G401.6 (cell line): ENCODE results near the gene SFMBT1.

ENCODE experiments used
- FAIRE-seq: peaks from 2 replicates; lab custom pipeline; 2012; peaks lifted over from hg19 to GRCh38; lab: Jason Lieb, UNC

The SFMBT1 gene

DNA sequence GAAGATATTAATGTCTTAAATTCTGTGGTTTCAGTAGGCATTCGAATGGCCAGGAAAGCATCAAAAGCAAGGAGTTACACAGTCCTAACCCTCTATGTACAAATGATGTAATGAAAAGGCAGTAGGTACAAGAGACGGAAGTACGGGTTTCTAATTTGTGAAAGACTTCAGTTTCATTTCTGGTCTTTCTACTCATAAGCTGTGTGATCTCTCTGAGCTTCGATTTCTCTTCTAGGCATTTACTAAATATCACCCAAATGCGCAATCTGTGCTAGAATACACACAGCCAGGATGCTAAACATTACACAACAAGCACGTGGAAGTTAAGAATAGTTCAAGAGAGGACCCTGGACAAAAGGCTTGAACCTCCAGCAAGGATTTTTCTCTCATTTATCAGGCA lies 130.6 kb downstream of the SFMBT1 start:
- FAIRE-seq = no peak

DNA sequence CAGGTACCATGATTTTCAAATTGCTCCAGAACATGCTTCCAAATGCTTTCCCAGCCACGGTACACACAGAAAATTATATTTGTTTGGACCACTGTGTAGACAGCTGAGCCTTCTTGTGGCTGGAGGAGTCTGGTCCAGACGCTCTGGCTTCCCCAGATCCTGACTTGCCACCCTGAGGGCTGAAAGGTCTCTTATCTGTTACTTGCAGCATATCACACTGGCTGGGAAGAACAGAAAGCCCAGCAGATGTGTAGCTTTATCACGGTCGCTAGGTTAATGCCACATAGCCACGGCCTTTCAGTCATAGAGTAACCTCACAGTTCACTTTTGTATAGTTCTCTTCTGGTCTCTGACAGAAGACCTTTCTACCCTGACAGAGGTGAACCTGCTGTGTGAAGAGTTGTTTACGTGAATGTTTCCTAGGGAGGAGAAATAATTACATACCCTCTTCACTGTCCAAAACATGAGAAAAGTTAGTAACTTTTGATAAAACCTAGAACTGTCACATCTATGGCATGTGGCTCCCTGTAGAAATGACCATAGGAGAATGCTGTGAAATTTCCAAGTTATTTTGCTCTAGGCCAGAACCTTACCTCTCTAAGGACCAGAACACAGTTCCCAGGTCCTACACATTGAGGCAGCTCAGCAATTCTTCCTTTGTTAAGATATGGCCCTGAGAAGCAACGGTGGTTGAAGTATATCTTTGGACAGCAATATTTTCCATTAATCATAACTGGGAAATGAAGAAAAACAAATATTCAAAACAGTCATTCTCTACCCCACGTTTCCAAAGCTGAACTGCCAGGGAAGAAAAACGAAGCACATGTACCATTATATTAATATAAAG lies 132.8 kb downstream of the SFMBT1 start:
- FAIRE-seq = no peak

DNA sequence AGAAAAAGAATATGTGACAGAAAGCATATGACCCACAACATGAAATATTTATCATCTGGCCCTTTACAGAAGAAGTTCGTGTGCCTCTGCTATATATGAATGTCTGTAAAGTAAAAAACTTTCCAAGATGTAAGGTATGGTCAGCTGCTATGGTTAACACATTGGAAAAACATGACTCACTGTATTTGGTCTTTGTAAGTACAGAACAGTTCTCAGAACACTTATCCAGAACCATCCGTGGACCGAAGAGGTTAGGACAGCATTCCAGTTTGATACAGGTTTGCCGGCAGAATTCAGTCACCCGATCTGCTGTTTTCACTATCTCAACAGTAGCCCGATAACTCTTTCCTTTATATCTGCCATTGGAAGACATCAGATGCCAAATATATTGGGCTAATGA lies 135.1 kb downstream of the SFMBT1 start:
- FAIRE-seq = no peak

DNA sequence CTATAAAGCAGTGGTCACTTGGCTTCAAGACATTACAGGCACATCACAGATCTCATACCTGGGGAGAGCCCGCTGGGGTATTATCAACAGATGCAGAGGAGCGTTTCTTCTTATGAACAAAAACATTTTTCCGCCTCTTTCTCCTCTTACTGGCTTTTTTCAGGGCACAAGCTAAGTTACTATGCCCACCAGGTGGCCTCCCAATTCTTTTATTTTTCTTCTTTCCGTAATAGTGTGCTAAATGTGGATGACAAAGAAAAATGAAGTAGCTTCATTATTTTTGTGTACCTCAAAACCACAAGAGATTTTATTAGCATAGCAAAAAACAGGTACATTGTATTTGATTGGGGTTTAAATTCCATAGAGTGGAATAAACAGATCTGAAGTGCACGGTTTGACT lies 138.4 kb downstream of the SFMBT1 start:
- FAIRE-seq = no peak

DNA sequence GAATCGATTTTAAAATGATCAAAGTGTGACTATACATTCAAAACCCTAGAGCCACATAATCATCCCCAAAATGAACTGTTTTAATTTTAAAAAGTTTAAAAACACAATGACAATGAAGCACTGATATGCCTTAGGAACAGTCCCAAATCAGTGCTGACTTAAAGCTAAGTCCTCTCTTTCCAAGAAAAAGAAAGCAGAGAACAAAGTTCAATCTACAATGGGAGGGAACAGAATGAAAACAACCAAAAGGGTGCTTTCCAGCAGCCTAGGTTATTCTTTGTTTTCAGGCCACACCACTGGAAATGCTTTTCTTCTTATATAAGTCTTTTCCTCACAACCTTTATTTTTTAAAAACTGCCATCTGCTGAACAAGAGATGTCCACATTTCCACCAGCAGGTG lies 141.3 kb downstream of the SFMBT1 start:
- no peak for FAIRE-seq

DNA sequence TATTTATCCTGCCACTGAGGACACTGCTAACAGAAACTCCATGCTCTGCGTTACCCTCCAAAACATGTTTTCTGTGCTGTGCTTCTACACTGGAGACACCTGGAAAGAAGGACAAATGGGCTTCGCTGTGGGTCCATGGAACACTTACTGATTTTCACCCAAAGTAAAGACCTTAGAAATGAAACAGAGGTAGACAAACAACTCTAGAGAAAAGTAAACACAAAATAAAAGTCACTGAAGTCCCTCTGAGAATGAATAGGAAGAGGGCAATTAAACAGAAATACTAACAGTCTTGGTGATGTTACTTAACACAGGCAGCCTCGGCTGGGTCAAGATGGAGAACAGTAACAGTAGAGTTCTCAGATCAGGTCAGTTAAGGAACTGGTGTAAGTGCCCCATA lies 141.9 kb downstream of the SFMBT1 start:
- no peak for FAIRE-seq

DNA sequence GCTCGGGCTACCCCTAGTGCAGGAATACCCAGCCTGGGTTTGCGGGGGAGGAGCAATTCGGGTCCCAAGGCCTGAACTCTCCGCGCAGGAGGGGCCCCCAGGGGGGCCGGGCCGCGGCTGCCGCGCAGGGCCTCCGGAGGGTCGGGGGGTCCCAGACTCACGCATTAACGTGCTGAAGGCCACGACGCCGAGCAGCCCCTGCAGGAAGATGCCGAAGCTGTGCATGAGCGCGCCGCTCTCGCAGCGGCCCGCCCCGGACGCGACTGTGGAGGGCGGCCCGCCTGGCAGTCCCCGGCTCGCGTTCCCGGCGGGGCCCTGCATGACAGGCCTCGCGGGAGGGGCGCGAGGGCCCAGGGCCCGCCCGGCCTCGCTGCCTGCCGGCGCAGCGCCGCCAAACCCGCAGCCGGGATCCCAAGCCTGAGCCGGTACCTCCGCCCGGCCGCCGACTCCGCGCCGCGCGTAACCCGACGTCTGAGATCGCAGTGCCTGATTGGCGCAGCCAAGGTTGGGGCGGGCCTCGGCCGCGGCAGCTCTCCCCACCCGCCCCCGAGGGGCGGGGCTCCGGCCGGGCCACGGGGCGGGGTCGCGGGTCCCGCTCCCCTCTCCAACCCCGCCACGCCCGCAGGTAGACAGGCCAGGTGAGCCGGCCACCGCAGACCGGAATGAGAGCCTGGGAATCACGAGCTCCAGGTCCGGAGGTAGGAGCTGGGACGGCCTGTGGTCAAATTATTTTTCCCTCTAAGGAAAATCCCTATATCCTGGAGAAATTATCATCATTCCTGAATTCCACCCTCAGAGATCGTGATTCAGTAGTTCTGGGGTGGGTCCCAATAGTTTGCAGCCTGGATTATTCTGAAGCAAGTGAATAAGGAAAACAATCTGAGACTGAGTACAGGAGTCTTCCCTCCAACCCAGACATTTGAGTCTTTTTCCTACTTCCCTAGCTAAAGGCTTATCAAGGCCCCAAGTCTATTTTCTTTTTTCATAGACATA lies 148.4 kb downstream of the SFMBT1 start, which contains the start of gene STIMATE:
TSS of gene STIMATE (minus strand) at position 419 of the 993 bp plus-strand sequence. CDS start at position 321, 98 bp downstream.
- FAIRE-seq = no peak

DNA sequence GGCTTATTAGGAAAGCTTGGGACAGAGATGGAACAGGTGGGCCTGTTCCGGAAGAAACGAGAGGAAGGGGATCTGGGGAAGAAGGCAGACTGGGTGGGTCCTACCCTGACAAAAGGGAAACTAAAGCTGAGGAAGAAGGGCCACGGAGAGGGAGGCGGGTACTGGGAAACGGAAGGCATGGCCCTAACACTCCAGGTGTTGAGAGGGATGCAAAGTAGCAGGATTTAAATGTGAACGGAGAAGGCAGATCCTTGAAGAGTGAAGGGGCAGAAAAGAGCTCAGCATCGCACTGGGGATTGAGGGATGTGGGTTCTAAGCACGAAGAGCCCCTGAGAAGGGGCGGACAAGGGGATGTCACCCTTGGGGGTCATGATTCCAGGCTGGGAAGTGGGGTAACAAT lies 149.3 kb downstream of the SFMBT1 start:
- no peak for FAIRE-seq

DNA sequence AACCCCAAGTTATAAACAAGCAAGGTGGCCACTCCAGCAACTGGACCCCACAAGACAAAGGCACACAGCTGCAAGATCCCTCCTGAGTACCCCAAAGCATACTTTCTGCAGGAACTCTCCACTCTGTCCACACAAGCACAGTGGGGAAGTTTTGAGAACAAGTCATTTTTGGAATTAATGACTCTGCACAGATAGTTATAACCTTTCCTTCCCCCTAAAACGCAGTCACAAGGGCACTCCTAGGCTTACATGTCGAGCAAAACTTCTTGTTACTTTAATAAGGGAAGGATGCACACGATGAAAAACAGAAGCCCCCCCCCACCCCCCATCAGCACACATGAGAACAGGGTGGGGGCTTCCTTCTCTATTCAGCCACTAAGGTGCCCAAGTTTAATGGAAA lies 149.7 kb downstream of the SFMBT1 start:
- no peak for FAIRE-seq

DNA sequence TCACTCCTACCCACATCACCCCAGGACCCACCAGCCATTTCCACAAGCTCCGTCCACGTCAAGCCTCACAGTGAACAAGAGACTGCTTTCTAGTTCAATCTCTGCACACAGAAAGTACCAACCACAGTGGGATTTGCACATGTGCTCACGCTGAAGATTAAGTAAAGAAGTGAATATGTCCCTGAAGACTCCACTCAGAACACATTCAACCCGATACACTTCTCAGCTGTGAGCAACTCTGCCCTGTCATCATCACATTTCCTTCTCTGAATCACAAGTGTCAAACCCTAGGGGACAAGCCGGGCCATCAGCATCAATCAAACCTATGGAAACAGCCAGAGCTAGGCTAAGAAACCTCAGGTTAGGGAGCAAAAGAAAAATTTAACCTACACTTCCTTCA lies 150.5 kb downstream of the SFMBT1 start:
- FAIRE-seq = no peak

DNA sequence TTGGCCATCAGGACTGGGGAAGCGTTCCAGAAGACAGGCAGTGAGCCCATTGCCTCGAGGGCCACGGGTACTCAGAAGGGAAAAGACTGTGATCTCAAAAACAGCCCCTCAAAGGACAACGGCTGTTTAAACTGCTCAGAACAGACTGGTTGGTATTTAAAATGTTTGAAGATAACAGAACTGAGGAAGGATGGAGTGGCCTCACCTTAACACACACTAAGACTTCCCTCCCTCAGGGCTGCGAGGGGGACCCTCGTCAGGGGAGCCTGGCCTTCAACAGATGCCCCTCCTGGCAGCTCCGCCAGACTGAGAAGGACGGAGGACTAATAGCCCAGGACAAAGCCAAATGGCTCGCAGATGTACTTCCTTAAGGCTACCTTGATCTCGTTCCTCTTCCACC lies 151.1 kb downstream of the SFMBT1 start:
- no peak for FAIRE-seq

DNA sequence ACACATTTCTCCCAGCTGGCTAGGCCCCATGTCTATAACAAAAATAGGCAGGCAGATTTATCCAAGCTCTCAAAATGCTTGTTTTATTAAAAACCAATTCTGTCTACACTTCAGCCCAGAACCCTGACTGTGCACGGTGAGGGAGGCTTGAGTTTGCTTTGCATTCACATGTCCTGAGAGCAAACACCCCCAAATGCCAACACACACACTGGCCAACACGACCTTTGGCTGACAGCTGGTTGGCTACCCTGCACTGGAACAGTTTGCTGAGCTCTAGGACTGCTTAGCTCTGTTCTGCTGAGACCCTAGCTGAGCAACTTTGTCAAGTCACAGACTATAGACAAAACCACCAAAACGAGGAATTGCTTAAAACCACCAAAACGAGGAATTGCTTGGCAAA lies 152.2 kb downstream of the SFMBT1 start:
- FAIRE-seq = no peak

DNA sequence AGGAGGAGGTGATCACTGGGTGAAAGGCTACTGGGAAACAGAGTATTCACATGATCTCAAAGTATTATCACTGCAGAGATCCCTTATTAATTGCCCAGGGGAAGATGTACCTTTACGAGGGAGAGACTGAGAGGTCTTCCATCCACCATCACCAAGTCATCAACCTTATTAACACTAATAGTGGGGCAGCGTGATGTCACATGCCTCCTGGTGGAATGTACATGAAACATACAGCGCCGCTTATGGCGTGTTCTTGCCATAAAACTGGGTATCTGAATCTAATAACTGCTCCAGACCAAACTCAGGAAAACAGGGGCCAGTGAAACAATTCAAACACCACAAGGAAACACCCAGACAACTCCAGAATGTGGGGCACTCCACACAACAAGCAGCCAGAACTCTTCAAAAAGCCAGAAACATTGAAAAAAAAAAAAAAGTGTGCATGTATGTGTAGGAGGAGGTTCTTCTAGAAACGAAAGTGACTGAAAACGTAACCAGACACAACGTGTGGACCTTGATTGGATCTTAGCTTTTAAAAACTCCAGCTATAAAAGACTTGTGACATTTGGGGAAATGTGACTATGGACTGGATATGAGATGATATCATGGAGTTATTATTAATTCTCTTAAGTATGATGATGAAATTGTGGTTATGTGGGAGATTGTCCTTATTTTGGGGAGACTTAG lies 153.1 kb downstream of the SFMBT1 start:
- no peak for FAIRE-seq

DNA sequence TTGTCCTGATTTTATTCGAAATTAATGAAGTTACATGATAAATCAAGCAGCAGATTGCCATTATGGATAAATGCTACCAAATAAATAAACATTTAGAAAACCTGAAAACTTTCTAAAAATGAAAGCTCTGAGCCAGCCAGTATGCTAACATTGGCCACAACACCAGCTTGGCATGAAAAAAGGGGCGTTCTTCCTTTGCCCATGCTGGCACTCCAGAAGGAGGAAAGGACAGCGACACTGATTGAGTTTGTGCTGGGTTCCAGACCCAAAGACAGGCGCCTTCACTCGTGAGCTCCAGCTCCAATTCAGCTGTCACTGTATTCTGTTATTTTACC lies 153.6 kb downstream of the SFMBT1 start:
- FAIRE-seq = no peak

DNA sequence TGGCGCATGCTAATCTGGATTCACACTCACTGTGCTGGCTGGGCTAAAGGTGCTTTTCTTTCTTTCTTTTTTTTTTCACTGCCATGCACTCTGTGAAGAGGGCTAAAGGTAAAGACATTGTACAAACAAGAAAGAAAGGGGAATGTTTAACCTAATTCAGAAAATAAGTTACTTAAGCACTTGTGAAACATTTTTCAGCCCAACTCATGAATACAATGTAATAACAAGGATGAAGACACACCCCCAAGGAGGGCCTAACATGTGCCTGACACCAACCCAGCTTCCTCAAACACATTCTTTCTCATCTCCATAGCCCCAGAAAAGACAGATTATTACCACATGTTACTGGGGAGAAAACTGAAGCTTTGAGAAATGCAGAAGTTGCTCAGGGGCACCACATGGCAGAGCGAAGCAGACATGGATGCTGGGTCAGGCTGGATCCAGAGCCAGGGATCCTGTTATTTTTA lies 154.2 kb downstream of the SFMBT1 start:
- FAIRE-seq = no peak

DNA sequence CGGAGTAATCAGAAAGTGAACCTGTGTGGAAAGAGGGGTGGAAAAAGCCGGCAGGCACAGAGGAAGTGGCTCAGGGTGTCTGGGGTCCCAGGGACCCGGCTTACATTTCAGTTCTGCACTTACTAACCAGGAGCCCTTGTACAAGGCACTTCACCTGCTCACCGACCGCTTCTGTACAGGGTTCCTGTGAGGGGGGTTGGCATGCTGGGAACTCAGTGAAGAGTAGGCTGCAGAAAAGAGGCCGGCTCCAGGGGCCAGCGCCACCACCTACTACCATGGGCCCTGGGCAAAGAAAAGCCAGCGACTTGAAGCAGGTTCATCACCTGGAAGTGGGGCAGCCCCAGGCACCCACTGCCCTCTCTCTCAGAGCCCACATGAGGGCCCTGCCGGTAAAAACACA lies 154.7 kb downstream of the SFMBT1 start:
- no peak for FAIRE-seq

DNA sequence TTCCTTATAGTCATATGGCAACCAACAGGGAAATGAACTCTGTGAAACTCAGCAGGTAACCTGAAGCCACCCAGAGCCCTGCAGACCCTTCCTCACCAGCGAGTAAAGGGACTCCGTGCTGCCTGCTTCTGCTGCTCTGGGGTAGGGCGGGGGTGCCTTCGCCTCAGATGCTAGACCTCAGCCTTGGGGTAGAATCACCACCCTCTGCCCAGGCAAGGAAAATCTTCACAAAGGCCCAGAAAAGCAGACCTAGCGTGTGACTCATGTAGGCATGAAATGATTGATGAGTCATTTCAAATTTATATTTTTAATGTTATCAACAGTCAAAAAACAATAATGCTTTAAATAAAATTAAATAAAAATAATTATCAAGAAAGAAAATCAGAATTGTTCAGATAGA lies 155.1 kb downstream of the SFMBT1 start:
- no peak for FAIRE-seq

DNA sequence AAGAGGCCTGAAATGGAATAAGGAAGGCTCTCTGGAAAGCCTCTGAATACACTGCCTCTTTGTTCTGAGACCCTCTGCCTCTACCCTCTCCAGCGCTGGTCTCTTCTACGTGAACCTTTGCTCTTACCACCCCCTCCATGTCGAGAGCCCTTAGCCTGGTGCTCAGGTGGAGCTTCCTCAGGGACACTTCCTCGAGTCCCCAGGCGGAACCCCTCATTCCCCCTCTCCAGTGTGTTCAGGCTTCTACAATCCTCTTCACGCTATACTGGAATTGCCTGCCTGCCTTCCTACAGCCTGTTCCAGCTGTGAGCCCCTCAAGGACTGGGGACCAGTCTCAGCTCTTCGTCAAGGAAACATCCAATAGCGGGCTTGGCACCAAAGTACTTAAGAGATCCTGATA lies 156.0 kb downstream of the SFMBT1 start:
- no peak for FAIRE-seq

DNA sequence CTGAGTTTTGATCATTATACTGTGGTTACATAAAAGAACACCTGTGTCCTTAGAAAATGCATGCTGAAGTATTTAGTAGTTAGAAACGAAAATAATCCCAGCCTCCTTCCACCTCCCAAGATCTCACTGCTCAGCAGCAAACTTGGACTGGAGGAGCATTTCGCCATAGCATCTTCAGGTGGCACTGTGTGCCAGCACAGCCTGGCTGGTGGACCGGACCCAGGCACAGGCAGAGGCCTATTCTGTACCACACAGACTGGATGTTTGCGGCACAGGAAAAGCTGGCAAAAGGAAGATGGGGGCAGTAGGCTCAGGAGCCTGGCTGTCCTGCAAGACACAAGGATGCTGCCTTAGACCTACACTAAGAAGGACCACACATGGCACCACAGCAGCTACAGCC lies 158.7 kb downstream of the SFMBT1 start:
- no peak for FAIRE-seq

DNA sequence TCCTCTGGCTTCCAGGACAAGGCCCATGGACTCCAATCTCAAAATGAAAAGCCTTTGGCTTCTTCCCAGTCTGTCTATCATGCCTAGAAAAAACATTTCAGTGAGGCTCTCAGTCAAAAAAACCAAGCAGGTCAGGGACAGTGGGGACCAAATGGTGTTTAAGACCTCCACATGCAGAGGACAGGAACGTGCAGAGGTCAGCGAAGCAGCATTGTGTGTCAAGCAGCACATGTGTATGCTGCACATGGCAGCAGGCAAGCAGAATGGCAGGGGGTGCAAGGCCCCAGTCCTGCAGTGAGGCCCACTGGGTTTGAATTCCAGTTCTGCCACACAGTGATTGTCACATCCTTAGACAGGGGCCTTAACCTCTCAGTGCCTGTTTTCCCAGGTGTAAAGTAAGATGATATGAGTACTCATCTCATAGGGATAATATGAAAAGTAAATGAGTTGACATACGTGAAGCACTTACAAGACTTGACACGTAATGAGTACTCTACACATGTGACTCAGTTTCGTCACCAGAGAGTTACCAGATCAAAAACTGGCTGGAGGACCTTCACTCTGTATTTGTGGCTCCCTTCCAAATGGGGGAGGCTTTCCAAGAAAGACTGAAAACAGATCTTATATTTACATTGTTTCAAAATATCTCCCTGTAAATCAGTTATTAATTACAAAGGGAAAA lies 159.7 kb downstream of the SFMBT1 start:
- no peak for FAIRE-seq

DNA sequence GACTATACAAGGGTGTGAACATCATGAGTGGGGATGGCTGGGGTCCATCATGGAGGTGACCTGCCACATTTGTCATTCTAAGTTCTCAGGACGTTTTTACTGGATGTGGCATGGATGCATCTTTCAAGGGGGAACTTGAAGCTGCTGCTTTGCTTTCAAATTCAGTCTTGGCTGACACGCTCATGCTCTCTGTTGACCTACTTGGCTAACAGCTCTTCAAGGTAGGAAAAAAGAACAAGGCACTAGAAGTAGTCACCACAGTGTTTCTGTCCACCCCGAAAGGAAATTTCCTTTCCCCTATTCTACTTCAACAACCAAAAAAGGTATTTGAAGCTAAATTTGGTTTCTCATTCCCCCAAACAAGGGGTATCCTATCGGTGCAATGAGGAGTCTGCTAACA lies 163.5 kb downstream of the SFMBT1 start:
- FAIRE-seq = no peak

DNA sequence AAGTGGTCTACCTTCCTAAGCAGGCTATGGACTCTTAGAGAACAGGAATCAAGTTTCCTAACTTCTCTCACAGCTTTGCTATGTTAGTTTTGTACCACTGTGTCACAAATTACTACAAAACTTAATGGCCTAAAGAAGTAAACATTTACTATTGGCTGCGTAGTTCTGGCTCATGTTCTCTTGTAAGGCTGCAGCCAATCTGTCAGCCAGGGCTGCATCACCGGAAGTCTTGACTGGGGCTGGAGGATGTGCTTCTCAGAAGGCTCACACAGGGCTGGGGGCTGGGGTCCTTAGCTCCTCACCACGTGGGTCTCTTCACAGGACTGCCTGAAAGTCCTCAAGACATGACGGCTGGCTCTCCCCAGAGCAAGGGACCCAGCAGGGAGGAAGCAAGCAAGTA lies 164.0 kb downstream of the SFMBT1 start:
- FAIRE-seq = no peak
